Choroid plexus epithelial cell (primary cell): Measurements from ENCODE around the gene HOXD11.

Experiments
- DNase-seq: peaks from one replicate; pipeline ENCODE4 v3.0.0-alpha.2; 2010; ENCODE audit warnings: low read depth
- H3K4me3 ChIP-seq: 2 replicates; pipeline ENCODE4 v1.5.1; 2011; ENCODE audit warnings: low read depth, mild to moderate bottlenecking, control low read depth, low read length, moderate library complexity
- CTCF ChIP-seq: conservative IDR thresholded peaks from 2 replicates; pipeline ENCODE4 v1.5.1; 2011; ENCODE audit warnings: low read depth, mild to moderate bottlenecking, control low read depth, inconsistent platforms, low read length, moderate library complexity

Gene HOXD11

GRCh38 chr2:176106581-176107539 lies at the start of gene HOXD11:
TSS of gene HOXD11 (plus strand) at chr2:176107280. CDS start at chr2:176107356, 76 bp downstream.
- no peak for DNase-seq
- H3K4me3 ChIP-seq, result no peak within 1 kb of the TSS
- no peak for TF ChIP-seq CTCF

- no peak overlapping the region for H3K4me3 ChIP-seq
- DNase-seq, result no peak
- TF ChIP-seq CTCF, result no peak
These were observed 43.1 kb upstream of the HOXD11 start for GRCh38 chr2:176063958-176064357.

- H3K4me3 ChIP-seq, result peak overlapping the region; percentile 8
- TF ChIP-seq CTCF, result no peak
These were observed 40.2 kb upstream of the HOXD11 start for GRCh38 chr2:176066645-176067588.

GRCh38 chr2:176067589-176068418 lies 39.3 kb upstream of the HOXD11 start:
- H3K4me3 ChIP-seq, result no peak overlapping the region
- no peak for DNase-seq

More at GRCh38 chr2:176066645-176067588, 40.2 kb upstream of the HOXD11 start:
- no peak for DNase-seq

GRCh38 chr2:176068419-176068832 lies 38.7 kb upstream of the HOXD11 start:
- H3K4me3 ChIP-seq, result no peak overlapping the region
- no peak for TF ChIP-seq CTCF
- DNase-seq, result no peak

More at GRCh38 chr2:176067589-176068418, 39.3 kb upstream of the HOXD11 start:
- no peak for TF ChIP-seq CTCF
